ENCODE measurements around the gene ITGA6. TPM values are rescaled to one million over a fixed set of nuclear protein-coding genes. Genes with fewer than 3 reads are reported as not detected.

ITGA6 gene
- polyA plus RNA-seq, 3 donors: 96.3 to 115 (median 111) TPM

DNA sequence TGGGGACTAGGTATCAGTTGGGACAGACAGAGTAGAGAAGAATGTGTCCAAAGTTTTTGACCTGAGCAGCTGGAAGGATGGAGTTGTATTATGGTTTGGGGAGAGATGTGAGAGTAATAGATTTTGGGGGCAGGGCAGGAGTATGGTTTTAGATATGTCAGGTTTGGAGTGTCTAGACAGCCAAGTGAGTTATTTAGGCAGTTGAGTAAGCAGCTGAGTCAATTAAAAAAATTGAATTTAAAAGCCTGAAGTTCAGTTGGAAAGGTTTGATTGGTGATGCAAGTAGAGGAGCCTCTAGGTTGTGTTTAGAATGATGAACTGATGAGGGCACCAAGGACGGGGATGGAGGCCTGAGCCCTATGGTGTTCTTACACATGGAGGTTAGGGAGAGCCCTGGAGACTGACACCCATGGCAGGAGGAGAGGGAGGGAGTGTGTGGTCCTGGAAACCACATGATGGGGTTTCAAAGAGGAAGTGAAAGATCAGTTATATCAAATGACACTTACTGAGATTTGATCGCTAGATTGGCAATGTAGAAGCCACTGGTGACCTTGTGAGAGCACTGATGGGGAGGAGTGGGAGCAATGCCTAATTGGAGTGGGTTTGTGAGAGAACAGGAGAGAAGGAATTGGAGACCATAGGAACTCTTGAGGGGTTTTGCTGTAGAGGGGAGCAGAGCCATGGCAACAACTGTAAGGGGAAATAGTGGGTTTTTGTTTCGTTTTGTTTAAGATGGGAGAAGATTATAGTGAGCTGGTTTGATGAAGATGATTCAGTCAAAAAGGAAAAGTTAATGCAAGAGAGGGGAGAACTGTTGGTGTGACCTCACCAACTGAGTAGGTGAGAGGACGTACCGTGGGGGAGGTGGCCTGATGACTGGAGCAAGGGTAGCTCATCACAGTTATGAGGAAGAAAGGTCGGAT lies 10.3 kb downstream of the ITGA6 start:
- DNase-seq: no peak

DNA sequence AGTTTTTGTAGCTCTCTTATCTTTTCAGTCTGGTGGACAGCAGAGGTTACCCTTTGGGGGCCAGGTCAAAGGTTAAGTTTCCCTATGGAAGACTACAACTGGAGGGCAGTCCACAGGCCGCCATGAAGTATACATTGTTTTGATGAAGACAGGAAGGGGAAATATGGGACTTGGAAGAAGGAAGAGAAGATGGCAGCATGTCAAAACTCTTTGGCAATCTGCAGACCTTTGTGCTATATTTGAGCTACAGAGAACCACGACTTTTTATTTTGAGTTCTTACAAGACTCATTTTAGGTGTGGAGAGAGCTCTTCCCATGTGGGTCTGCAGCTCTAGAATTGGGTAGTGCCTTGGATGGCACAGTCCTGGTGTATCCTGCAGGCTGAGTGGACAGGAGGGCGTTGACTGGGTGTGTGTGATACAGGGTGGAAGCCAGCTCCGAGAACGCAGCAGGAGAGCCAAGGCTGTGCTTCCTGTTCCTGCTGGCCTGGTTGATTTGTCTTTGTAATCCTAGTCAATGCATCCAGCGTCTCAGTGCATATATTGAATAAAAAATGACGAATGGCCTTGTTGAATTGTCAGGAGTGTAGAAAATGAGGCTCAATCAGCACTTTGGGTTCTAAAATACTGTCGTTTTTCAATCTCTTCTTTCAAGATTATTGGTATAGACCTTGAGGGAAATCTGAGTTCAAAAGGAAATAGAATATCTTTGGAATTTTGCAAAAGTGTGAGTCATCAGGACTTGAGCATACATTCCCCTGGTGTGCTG lies 11.5 kb downstream of the ITGA6 start:
- no peak for DNase-seq

DNA sequence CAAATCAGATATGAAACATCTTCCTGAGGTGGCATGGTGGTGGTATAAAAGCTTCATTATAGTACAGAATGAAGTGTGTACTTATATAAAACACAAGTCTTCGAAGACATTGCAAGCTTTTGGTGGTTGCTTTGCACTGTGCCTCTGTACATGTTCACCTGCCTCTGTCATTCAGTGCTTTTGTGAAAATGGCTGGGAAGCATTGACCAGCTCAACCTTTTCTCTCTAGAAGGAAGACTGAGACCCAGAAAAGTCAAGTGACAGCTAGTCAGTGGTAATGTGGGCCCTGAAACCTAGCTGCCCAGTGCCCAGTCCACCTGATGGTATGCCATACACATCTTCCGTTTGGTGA lies 12.1 kb downstream of the ITGA6 start:
- DNase-seq: no peak

DNA sequence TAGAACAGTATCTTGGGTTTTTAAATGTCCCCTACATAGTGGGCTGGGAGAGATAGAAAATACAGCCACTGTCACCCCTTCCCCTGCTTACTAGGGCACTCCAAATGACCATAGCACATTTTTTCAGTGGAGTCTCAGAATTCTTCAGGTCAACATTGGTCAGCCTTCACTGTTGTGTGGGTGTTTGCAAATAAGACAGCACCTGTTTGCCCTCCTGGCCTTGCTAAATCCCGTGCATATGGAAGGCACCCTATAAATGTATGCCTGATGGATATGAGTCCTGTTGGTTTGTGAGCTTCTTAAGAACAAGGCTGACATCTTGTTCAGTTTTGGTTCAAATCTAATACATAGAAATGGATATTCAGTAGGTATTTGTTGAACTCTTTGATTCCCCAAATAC lies 12.5 kb downstream of the ITGA6 start:
- DNase-seq: no peak

- DNase-seq: no peak
Observed at GRCh38 chr2:172440795-172441194, 13.4 kb downstream of the ITGA6 start.

DNA sequence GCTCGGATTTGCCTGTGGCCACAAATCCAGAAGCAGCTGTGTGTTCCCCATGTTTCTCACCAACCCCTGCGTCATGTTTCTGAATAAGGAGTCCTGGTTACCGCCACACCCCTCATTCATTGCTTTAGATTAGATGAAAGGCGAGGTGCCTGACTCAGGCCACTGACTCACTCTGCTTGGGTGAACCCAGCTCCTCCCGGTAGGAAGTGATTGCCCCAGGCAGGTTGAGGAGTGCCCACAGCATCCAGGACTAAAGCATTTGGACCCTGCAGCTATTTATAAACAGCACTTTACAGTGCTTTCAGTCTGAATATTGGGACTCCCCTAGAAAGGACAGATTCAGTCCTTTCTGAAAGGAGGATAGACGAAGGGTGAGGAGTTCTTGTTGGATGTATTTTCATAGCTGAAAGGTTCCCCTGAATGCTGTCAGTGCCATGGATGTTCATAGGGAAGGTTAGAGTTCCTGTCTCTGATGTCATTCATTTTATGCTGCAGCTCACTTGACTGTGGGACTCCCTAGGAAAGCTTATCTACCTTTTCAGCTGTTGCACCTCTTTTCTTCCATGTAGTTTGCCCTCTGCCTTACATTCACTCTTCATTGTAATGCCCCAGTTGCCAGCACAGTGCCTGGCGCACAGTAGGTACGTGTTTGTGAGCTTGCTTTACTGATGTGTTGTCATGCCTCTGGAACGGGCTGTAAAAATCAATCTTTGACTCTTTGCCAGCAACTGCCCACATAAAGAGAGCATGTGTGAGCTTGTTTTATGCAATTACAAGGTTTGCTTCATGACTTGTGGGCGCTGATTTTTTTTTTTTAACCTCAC lies 14.9 kb downstream of the ITGA6 start:
- no peak for DNase-seq

GRCh38 chr2:172445851-172446250 lies 18.5 kb downstream of the ITGA6 start:
- DNase-seq: no peak

- DNase-seq: no peak
Observed at GRCh38 chr2:172446474-172447063, 19.2 kb downstream of the ITGA6 start.

DNA sequence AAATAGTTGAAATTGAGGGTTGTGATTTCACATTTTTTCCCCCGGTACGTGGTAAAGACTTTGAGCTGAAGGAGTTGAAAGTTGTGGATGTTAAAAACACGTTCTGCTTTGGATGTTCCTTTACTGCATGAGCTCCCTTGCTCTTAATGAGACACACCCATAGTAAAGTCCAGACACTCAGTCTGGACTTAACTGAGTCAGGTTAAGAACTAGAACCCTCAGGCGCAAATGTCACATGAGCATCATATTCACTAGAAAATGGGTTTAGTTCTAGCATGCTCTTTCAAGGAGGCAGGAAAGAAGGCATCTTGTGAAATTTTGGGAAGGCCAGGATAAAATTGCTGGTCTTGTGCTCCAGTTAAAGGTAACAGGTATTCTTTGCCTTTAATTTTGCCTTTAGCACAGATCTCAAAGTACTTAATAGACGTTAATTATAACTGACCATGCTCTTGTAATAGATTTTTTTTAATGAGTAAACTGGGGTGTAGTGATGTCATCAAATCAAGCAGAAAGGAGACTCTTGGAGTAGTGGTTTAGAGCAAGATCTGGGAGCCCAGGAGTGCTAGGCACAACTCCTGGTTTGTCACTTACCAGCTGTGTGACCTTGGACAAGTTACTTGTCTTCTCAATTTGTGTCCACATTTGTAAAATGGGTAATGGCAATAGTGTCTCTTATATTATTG lies 20.6 kb downstream of the ITGA6 start:
- DNase-seq: no peak

DNA sequence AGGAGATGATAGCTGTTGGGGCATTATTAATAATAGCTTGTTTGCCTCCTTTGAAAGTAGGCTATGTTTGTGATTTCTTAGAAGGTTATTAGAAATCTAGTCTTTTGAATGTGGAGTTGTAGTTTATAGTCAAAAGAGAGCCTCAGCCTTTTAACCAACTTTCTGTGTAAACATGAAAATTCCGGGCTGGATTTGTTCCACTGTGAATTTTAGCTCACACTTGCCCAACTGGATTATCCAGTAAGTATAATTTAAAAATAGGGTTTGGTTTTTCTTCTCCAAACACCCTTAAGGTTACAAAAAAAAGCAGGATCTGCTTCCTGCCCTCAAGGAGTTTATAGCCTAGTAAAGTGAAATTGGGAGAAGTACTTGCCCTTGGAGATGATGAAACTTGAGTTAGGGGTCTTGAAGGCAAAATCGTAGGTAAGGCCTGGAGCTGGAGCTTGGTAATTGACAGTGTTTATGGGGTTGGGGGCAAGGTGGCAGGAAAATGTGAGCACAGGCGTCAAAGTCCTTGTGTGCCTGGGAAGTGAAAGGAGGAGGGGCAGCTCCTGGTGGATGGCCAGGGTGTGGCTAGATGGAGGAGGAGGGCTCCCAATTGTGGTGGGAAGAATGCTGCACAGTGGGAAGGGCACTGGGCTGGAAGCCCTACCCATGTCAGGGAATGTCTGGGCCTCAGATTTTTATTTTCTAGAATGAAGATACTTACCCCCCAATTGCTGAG lies 21.3 kb downstream of the ITGA6 start:
- DNase-seq: no peak

DNA sequence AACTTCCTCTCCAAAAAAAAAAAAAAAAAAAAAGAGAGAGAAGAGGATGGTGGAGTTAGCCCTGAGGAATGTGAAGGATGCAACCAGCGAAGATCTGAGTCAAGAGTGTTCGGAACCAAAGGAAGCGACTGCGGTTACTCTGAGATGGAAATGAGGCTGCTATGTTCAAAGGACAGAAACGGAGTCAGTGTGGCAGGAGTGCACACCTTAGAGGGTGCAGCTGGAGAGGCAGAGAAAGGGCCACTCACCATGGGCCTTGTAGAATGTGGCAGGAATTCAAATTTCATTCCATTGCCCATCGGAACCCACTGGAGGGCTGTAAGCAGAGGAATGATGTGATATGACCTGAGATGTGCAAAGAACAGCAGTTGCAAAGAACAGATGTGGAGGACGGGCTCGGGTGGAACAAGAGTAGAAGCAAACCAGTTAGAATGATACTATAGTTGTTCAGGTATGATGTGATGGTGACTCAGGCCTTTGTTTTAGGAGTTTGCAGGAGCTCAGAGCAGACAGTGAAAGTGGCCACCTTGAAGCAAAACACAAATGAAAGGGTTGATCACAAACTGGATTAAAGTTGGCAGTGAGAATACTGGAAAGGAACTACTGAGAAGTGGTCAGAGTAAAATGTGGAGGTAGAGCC lies 22.6 kb downstream of the ITGA6 start:
- no peak for DNase-seq

- no peak for DNase-seq
Observed at GRCh38 chr2:172451923-172452322, 24.5 kb downstream of the ITGA6 start.

- no peak for DNase-seq
Observed at GRCh38 chr2:172452845-172453244, 25.5 kb downstream of the ITGA6 start.

DNA sequence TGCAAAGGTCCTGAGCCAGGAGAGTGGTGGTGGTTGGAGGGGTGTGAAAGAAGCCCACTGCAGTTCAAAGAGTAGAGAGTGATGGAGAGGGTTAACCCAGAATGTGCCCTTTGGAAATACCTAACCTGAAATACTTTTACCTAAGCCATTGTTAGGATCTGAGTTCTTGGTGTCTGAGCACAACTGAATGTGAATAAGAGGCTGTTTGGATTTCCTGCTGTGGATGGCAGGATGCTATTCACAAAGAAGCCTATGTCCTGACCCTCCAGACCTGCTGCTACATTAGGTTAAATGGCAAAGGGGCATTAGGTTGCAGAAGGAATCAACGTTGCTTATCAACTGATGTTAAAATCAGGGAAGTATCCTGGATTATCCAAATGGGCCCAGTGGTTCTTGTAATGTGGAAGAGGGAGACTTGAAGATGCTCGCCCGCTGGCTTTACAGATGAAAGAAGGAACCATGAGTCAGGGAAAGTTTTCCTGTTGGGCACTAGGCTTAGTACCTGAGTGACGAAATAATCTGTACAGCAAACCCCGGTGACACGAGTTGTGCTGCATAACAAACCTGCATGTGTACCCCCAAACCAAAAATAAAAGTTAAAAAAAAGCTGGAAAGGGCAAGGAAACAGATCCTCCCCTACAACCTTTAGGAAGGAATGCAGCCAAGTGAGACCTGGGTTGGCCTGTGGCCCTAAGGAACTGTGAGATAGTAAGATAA lies 27.2 kb downstream of the ITGA6 start:
- no peak for DNase-seq

DNA sequence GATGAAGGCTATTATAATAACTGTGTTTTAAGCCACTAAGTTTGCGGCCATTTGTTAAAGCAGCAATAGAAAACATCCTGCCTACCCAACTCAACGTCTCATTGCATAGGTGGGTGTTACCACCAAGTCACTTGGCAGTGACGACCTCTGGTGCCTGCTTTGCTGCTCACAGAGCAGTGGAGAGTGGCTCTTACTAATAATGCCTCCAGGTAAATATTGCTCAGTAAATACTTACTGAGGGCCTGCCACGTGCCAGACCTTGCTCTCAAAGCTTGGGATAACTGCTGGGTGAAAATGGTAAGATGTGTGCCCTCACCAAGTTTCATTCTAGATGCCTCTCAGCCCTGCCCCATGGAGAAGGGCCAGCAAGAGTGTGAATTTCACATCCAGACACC lies 27.7 kb downstream of the ITGA6 start:
- no peak for DNase-seq

DNA sequence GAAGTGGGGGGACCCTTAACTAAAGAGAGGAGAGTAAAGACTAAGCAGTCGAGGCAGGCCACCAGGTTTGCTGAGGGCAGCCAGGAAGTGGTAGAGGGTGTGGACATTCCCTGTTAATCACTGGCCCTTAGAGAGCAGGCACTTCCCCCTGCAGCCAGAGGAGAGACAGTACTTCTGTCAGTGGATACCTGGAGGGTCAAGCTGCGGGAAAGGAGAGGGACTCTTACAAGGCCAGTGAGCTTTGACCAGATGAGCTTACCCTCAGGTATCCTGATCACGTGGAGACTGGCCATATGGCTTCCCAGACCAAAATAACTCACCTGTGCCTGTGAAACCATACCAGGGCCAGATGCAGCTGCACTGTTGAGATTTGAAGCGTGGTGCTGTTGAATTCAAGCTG lies 28.6 kb downstream of the ITGA6 start:
- DNase-seq: no peak

- no peak for DNase-seq
Observed at GRCh38 chr2:172457536-172457935, 30.1 kb downstream of the ITGA6 start.

- DNase-seq: no peak
Observed at GRCh38 chr2:172458561-172459124, 31.3 kb downstream of the ITGA6 start.

GRCh38 chr2:172460780-172461201 lies 33.4 kb downstream of the ITGA6 start:
- DNase-seq: no peak

Measured in renal pelvis (tissue), 4 donors.